Neuron (in vitro differentiated cells): ENCODE results near the gene SH3PXD2A.

ENCODE experiments used
- H2AFZ ChIP-seq: one replicate; pipeline ENCODE4 v1.6.1; 2013; ENCODE audit warnings: low read depth, mild to moderate bottlenecking, inconsistent platforms, low read length, moderate library complexity
- H3K27me3 ChIP-seq: one replicate; pipeline ENCODE4 v1.6.1; 2013; ENCODE audit warnings: low read length; ENCODE audit not compliant: insufficient read depth
- H3K36me3 ChIP-seq: one replicate; pipeline ENCODE4 v1.6.1; 2013; ENCODE audit warnings: low read length; ENCODE audit not compliant: insufficient read depth
- H3K4me1 ChIP-seq: one replicate; pipeline ENCODE4 v1.6.1; 2013; ENCODE audit warnings: low read length; ENCODE audit not compliant: insufficient read depth
- H3K4me3 ChIP-seq: 2 replicates; pipeline ENCODE4 v1.5.1; 2013; ENCODE audit warnings: mild to moderate bottlenecking, low read length, moderate library complexity
- H3K9me3 ChIP-seq: one replicate; pipeline ENCODE4 v1.6.1; 2013; ENCODE audit warnings: low read length

The SH3PXD2A gene

GRCh38 chr10:103569896-103570295, 285.5 kb downstream of the SH3PXD2A start:
- no peaks in the 10 kb centered on the region for H3K9me3 ChIP-seq
- H3K4me1 ChIP-seq: no peaks in the 10 kb centered on the region
- H3K36me3 ChIP-seq: no peaks in the 10 kb centered on the region
- H2AFZ ChIP-seq: no peak overlapping the region
- H3K27me3 ChIP-seq: no peaks in the 10 kb centered on the region
- H3K4me3 ChIP-seq: no peak overlapping the region

- Histone ChIP-seq H3K4me3 (no peak overlapping the region), H3K27me3 (no peaks in the 10 kb centered on the region), H3K36me3 (no peaks in the 10 kb centered on the region), H2AFZ (no peak overlapping the region), H3K4me1 (no peaks in the 10 kb centered on the region), H3K9me3 (no peaks in the 10 kb centered on the region)
Observed at GRCh38 chr10:103568505-103568904, 286.9 kb downstream of the SH3PXD2A start.

GRCh38 chr10:103566536-103566935, 288.8 kb downstream of the SH3PXD2A start:
- Histone ChIP-seq H2AFZ (no peak overlapping the region), H3K9me3 (no peaks in the 10 kb centered on the region), H3K27me3 (no peaks in the 10 kb centered on the region)

GRCh38 chr10:103564776-103565520, 290.4 kb downstream of the SH3PXD2A start:
- H3K9me3 ChIP-seq: no peaks in the 10 kb centered on the region
- no peak overlapping the region for H3K4me3 ChIP-seq
- no peaks in the 10 kb centered on the region for H3K4me1 ChIP-seq
- H3K36me3 ChIP-seq: no peaks in the 10 kb centered on the region
- no peaks in the 10 kb centered on the region for H3K27me3 ChIP-seq
- no peak overlapping the region for H2AFZ ChIP-seq

More at GRCh38 chr10:103566536-103566935, 288.8 kb downstream of the SH3PXD2A start:
- H3K4me1 ChIP-seq: no peaks in the 10 kb centered on the region
- H3K36me3 ChIP-seq: no peaks in the 10 kb centered on the region
- H3K4me3 ChIP-seq: no peak overlapping the region

- H3K27me3 ChIP-seq: no peaks in the 10 kb centered on the region
- H3K4me3 ChIP-seq: no peak overlapping the region
- no peaks in the 10 kb centered on the region for H3K9me3 ChIP-seq
- H3K36me3 ChIP-seq: no peaks in the 10 kb centered on the region
- H3K4me1 ChIP-seq: no peaks in the 10 kb centered on the region
- no peak overlapping the region for H2AFZ ChIP-seq
Observed at GRCh38 chr10:103564116-103564501, 291.3 kb downstream of the SH3PXD2A start.

- Histone ChIP-seq H3K4me1 (no peaks in the 10 kb centered on the region), H3K4me3 (no peak overlapping the region), H2AFZ (no peak overlapping the region), H3K27me3 (peaks cover 4% of the 10 kb centered on the region), H3K36me3 (no peaks in the 10 kb centered on the region), H3K9me3 (no peaks in the 10 kb centered on the region)
Observed at GRCh38 chr10:103563231-103564115, 291.9 kb downstream of the SH3PXD2A start.

- Histone ChIP-seq H3K27me3 (peaks cover 6% of the 10 kb centered on the region), H3K9me3 (no peaks in the 10 kb centered on the region), H3K4me1 (no peaks in the 10 kb centered on the region), H2AFZ (no peak overlapping the region), H3K4me3 (no peak overlapping the region), H3K36me3 (no peaks in the 10 kb centered on the region)
Observed at GRCh38 chr10:103562383-103562782, 293.0 kb downstream of the SH3PXD2A start.

- Histone ChIP-seq H3K36me3 (no peaks in the 10 kb centered on the region), H2AFZ (no peak overlapping the region), H3K9me3 (no peaks in the 10 kb centered on the region), H3K4me3 (no peak overlapping the region), H3K27me3 (peaks cover 8% of the 10 kb centered on the region), H3K4me1 (peaks cover 7% of the 10 kb centered on the region)
Observed at GRCh38 chr10:103560886-103561285, 294.5 kb downstream of the SH3PXD2A start.

GRCh38 chr10:103559776-103560175, 295.6 kb downstream of the SH3PXD2A start:
- no peaks in the 10 kb centered on the region for H3K9me3 ChIP-seq
- peaks cover 8% of the 10 kb centered on the region for H3K27me3 ChIP-seq
- peaks cover 13% of the 10 kb centered on the region for H3K4me1 ChIP-seq
- no peaks in the 10 kb centered on the region for H3K36me3 ChIP-seq
- H2AFZ ChIP-seq: no peak overlapping the region
- H3K4me3 ChIP-seq: no peak overlapping the region

- Histone ChIP-seq H3K4me3 (no peak overlapping the region), H3K27me3 (peaks cover 8% of the 10 kb centered on the region), H3K4me1 (peaks cover 13% of the 10 kb centered on the region), H3K9me3 (no peaks in the 10 kb centered on the region), H3K36me3 (no peaks in the 10 kb centered on the region), H2AFZ (no peak overlapping the region)
Observed at GRCh38 chr10:103558911-103559310, 296.5 kb downstream of the SH3PXD2A start.

- Histone ChIP-seq H3K4me1 (peaks cover 13% of the 10 kb centered on the region), H3K36me3 (no peaks in the 10 kb centered on the region), H3K27me3 (peaks cover 14% of the 10 kb centered on the region), H3K4me3 (no peak overlapping the region), H3K9me3 (no peaks in the 10 kb centered on the region), H2AFZ (no peak overlapping the region)
Observed at GRCh38 chr10:103557455-103557854, 297.9 kb downstream of the SH3PXD2A start.

GRCh38 chr10:103556383-103557007, 298.9 kb downstream of the SH3PXD2A start:
- Histone ChIP-seq H3K27me3 (peaks cover 14% of the 10 kb centered on the region), H3K4me3 (no peak overlapping the region), H3K36me3 (no peaks in the 10 kb centered on the region)

GRCh38 chr10:103555712-103556111, 299.7 kb downstream of the SH3PXD2A start:
- Histone ChIP-seq H3K36me3 (no peaks in the 10 kb centered on the region), H3K4me3 (peak overlapping the region; percentile 41), H2AFZ (no peak overlapping the region), H3K9me3 (no peaks in the 10 kb centered on the region), H3K27me3 (peaks cover 14% of the 10 kb centered on the region), H3K4me1 (peaks cover 13% of the 10 kb centered on the region)

More at GRCh38 chr10:103556383-103557007, 298.9 kb downstream of the SH3PXD2A start:
- peaks cover 13% of the 10 kb centered on the region for H3K4me1 ChIP-seq
- H2AFZ ChIP-seq: no peak overlapping the region
- no peaks in the 10 kb centered on the region for H3K9me3 ChIP-seq
